Omental fat pad (tissue), 4 donors: ENCODE data around the gene ALKBH4. TPM values are rescaled to one million over a fixed set of nuclear protein-coding genes. Genes with fewer than 3 reads are reported as not detected.

Experiments
- ATAC-seq: fragments of 150-250 bp; one replicate; pipeline ENCODE4 v1.9.1; 2016; ENCODE audit warnings: mild to moderate bottlenecking, moderate library complexity; ENCODE audit not compliant: low FRiP score
- DNase-seq: peaks from one replicate; pipeline ENCODE4 v3.0.0-alpha.2; 2019; ENCODE audit warnings: low spot score
- CTCF ChIP-seq, 3 donors: fragments of 450-650 bp; IDR thresholded peaks; one replicate each; pipeline ENCODE4 v1.5.1; 2016 to 2017; ENCODE audit warnings: antibody characterized with exemption in 3 of 3, mild to moderate bottlenecking in 3 of 3, moderate library complexity in 2 of 3
- total RNA-seq, 4 donors: library from RNA; depleted of rRNA; stranded (reverse); fragments of >200 nt; gene quantifications; one replicate each; pipeline ENCODE4 v1.1.0, GENCODE V29; 2016

ALKBH4 gene
- total RNA-seq, 4 donors from 2014 or later: 7.9 to 12.6 (median 9.7) TPM

- ATAC-seq (peak; percentile 69), DNase-seq (peak; percentile 55)
- no peak for TF ChIP-seq CTCF (IDR thresholded peaks at IDR 0.05)
Observed at GRCh38 chr7:102433219-102434038, 31.2 kb downstream of the ALKBH4 start, which contains the start of gene ORAI2. Gene ORAI2 (plus strand): TSS chr7:102433575. CDS start chr7:102438957, 5,382 bp downstream.

- ATAC-seq (peak; percentile 7), DNase-seq (no peak)
- no peak for TF ChIP-seq CTCF (IDR thresholded peaks at IDR 0.05)
Observed at GRCh38 chr7:102432442-102433218, 32.0 kb downstream of the ALKBH4 start.

GRCh38 chr7:102431617-102432298, 32.9 kb downstream of the ALKBH4 start:
- DNase-seq (no peak), ATAC-seq (no peak)
- no peak for TF ChIP-seq CTCF (IDR thresholded peaks at IDR 0.05)

GRCh38 chr7:102429141-102429899, 35.3 kb downstream of the ALKBH4 start:
- no peak for DNase-seq
- ATAC-seq: no peak
- no peak for TF ChIP-seq CTCF (IDR thresholded peaks at IDR 0.05)

GRCh38 chr7:102427019-102427405, 37.7 kb downstream of the ALKBH4 start:
- ATAC-seq: no peak
- no peak for TF ChIP-seq CTCF (IDR thresholded peaks at IDR 0.05)
- no peak for DNase-seq

- ATAC-seq (no peak), DNase-seq (no peak)
- no peak for TF ChIP-seq CTCF (IDR thresholded peaks at IDR 0.05)
Observed at GRCh38 chr7:102426268-102427018, 38.2 kb downstream of the ALKBH4 start.
